22Rv1 (cell line): Measurements from ENCODE around the gene PTCH1.

Experiments
- ZFX ChIP-seq: fragments of 450-650 bp; IDR thresholded peaks from 2 replicates; pipeline ENCODE4 v1.6.1; 2017; ENCODE audit warnings: antibody characterized with exemption, borderline replicate concordance
- TF ChIP-seq, protein P1 (sequence below): fragments of 450-650 bp; IDR thresholded peaks from 2 replicates; pipeline ENCODE4 v1.5.1; 2017; ENCODE audit warnings: mild to moderate bottlenecking

DNA sequence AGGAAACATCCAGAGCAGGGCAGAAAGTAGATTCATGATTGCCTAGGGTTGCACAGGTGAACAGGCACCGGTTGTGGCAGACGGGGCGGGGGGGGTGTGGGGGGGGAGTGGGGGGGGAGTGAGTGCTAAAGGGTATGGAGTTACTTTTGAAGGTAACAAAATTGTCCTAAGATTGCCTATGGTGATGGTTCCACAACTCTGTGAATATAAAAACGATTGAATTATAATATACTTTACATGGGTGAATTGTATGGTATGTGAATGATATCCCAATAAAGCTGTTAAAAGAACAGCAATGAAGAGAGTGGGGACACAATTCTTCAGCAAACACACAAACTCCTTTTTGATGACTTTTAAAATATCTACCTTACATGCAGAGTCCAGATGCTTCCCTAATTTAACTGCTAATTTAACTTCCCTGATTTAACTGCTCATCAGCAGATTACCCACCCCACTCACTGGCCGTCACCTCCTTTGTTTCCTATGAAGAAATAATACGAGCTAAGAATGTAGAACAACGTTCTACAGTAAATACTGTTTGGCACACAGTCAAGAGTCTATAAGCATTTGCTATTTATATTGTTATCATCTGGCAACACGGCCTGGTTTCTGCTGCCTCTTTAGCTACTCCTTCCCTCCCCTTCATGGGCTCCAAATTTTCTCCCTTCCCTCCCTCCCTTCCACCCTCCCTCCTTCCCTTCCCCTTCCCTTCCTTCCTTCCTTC, 83.5 kb downstream of the PTCH1 start:
- TF ChIP-seq, protein P1, sequence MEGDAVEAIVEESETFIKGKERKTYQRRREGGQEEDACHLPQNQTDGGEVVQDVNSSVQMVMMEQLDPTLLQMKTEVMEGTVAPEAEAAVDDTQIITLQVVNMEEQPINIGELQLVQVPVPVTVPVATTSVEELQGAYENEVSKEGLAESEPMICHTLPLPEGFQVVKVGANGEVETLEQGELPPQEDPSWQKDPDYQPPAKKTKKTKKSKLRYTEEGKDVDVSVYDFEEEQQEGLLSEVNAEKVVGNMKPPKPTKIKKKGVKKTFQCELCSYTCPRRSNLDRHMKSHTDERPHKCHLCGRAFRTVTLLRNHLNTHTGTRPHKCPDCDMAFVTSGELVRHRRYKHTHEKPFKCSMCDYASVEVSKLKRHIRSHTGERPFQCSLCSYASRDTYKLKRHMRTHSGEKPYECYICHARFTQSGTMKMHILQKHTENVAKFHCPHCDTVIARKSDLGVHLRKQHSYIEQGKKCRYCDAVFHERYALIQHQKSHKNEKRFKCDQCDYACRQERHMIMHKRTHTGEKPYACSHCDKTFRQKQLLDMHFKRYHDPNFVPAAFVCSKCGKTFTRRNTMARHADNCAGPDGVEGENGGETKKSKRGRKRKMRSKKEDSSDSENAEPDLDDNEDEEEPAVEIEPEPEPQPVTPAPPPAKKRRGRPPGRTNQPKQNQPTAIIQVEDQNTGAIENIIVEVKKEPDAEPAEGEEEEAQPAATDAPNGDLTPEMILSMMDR = no peak
- no peak for TF ChIP-seq ZFX
